Type B pancreatic cell (in vitro differentiated cells): Measurements from ENCODE around the gene MED20. TPM values are rescaled to one million over a fixed set of nuclear protein-coding genes. Genes with fewer than 3 reads are reported as not detected.

Source experiments
- DNase-seq: peaks from one replicate; pipeline ENCODE4 v3.0.0; 2021; ENCODE audit warnings: mixed read lengths; ENCODE audit not compliant: unreplicated experiment; ENCODE audit errors: extremely low spot score
- H3K27ac Mint-ChIP-seq: 2 replicates; pipeline ENCODE4 v1.8.0; 2021; ENCODE audit warnings: mild to moderate bottlenecking, mixed read lengths
- H3K27me3 Mint-ChIP-seq: 2 replicates; pipeline ENCODE4 v1.8.0; 2021; ENCODE audit warnings: mixed read lengths
- H3K36me3 Mint-ChIP-seq: 2 replicates; pipeline ENCODE4 v1.8.0; 2021; ENCODE audit warnings: mixed read lengths
- H3K4me1 Mint-ChIP-seq: one replicate; pipeline ENCODE4 v1.8.0; 2021; ENCODE audit warnings: mixed read lengths; ENCODE audit not compliant: unreplicated experiment
- H3K4me3 Mint-ChIP-seq: 2 replicates; pipeline ENCODE4 v1.8.0; 2021; ENCODE audit warnings: mild to moderate bottlenecking, mixed read lengths
- H3K9me3 Mint-ChIP-seq: 2 replicates; pipeline ENCODE4 v1.8.0; 2021; ENCODE audit warnings: mixed read lengths
- total RNA-seq: library from RNA; stranded (reverse); gene quantifications from 2 replicates; pipeline ENCODE4 v1.2.1, GENCODE V29; 2021; ENCODE audit warnings: low replicate concordance
- TF ChIP-seq, protein P1 (sequence below): fragments of 200-600 bp; sonication (generic); conservative IDR thresholded peaks from 2 replicates; pipeline ENCODE4 v1.5.0; 2021; ENCODE audit warnings: antibody characterized with exemption, mild to moderate bottlenecking

Gene MED20
- total RNA-seq, 1 donor from 2014 or later, result 31.8 TPM

DNA sequence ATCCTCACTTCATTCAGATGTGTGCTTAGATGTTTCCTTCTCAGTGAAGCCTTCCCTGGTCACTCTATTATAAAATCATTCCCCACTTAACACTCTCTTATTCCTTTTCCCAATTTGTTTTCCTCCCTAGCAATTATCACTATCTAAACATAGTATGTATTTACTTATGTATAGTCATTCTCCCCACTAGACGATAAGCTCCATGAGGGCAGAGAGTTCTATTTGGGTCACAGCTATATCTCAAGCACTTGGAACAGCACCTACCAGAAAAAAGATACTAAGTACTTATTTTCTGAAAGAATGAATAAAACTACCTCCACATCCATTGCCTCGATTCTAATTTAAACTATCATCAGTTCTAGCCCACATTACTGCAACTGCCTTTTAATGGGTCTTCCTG is 62.2 kb downstream of the MED20 start:
- no peaks in the 10 kb centered on the region for H3K9me3 Mint-ChIP-seq
- H3K36me3 Mint-ChIP-seq, result peaks cover 5% of the 10 kb centered on the region
- H3K27me3 Mint-ChIP-seq, result no peaks in the 10 kb centered on the region
- no peak overlapping the region for H3K27ac Mint-ChIP-seq
- no peaks in the 10 kb centered on the region for H3K4me1 Mint-ChIP-seq
- TF ChIP-seq, protein P1, sequence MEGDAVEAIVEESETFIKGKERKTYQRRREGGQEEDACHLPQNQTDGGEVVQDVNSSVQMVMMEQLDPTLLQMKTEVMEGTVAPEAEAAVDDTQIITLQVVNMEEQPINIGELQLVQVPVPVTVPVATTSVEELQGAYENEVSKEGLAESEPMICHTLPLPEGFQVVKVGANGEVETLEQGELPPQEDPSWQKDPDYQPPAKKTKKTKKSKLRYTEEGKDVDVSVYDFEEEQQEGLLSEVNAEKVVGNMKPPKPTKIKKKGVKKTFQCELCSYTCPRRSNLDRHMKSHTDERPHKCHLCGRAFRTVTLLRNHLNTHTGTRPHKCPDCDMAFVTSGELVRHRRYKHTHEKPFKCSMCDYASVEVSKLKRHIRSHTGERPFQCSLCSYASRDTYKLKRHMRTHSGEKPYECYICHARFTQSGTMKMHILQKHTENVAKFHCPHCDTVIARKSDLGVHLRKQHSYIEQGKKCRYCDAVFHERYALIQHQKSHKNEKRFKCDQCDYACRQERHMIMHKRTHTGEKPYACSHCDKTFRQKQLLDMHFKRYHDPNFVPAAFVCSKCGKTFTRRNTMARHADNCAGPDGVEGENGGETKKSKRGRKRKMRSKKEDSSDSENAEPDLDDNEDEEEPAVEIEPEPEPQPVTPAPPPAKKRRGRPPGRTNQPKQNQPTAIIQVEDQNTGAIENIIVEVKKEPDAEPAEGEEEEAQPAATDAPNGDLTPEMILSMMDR, result no peak
- no peak overlapping the region for H3K4me3 Mint-ChIP-seq
- no peak for DNase-seq

Other genes with a start within 250 kb of the MED20 start
- gene TFEB, start 185.5 kb downstream of the MED20 start, total RNA-seq, result 4.6 and 6.2 TPM in 2 replicates
- 3.5 and 56.6 TPM in 2 replicates for gene PGC, start 173.7 kb downstream of the MED20 start, total RNA-seq
- gene FRS3, start 141.2 kb downstream of the MED20 start, total RNA-seq, result 2.2 and 7.0 TPM in 2 replicates
- gene PRICKLE4, start 140.4 kb downstream of the MED20 start, total RNA-seq, result 2.1 and 2.8 TPM in 2 replicates
- gene TOMM6, start 133.4 kb downstream of the MED20 start, total RNA-seq, result 193 and 203 TPM in 2 replicates
- 2.9 and 13.2 TPM in 2 replicates for gene USP49, start 25.8 kb downstream of the MED20 start, total RNA-seq
- 32.3 and 36.5 TPM in 2 replicates for gene BYSL, start 360 bp upstream of the MED20 start, total RNA-seq
- 60.4 and 172 TPM in 2 replicates for gene CCND3, start 20.7 kb upstream of the MED20 start, total RNA-seq
- 30.7 and 36.0 TPM in 2 replicates for gene TAF8, start 129.4 kb upstream of the MED20 start, total RNA-seq
- gene C6orf132, start 221.5 kb upstream of the MED20 start, total RNA-seq, result 22.9 and 56.4 TPM in 2 replicates